ENCODE measurements around the gene SLX4.

- TF ChIP-seq CTCF (conservative IDR thresholded peaks at IDR 0.05) (no peak), ZFX (IDR thresholded peaks at IDR 0.05) (no peak)
These were observed 22.4 kb downstream of the SLX4 start for GRCh38 chr16:3589001-3589400.

Measured in C4-2B (cell line).